WERI-Rb-1 (cell line): ENCODE results near the gene AHDC1.

Experiments
- DNase-seq: peaks from one replicate; pipeline ENCODE4 v3.0.0-alpha.2; 2020
- H3K27ac ChIP-seq: fragments of 250-450 bp; sonication (Bioruptor Pico); 2 replicates; pipeline ENCODE4 v1.5.1; 2020; ENCODE audit warnings: mild to moderate bottlenecking, moderate library complexity
- H3K27me3 ChIP-seq: fragments of 250-450 bp; sonication (Bioruptor Pico); 2 replicates; pipeline ENCODE4 v1.5.1; 2021; ENCODE audit warnings: mild to moderate bottlenecking, low read depth, moderate library complexity; ENCODE audit not compliant: insufficient read depth, severe bottlenecking
- H3K36me3 ChIP-seq: fragments of 250-450 bp; sonication (Bioruptor Pico); 2 replicates; pipeline ENCODE4 v1.5.1; 2020; ENCODE audit warnings: mild to moderate bottlenecking, moderate library complexity
- H3K4me3 ChIP-seq: 2 replicates; pipeline ENCODE4 v1.5.1; 2011; ENCODE audit warnings: low read depth, mild to moderate bottlenecking, control low read depth, low read length
- H3K9me3 ChIP-seq: fragments of 250-450 bp; sonication (Bioruptor Pico); 2 replicates; pipeline ENCODE4 v1.5.1; 2021; ENCODE audit warnings: mild to moderate bottlenecking, moderate library complexity; ENCODE audit not compliant: severe bottlenecking
- CTCF ChIP-seq: IDR thresholded peaks from 2 replicates; pipeline ENCODE4 v1.5.1; 2011; ENCODE audit warnings: low read depth, mild to moderate bottlenecking, control low read depth, inconsistent platforms, low read length

Gene AHDC1

GRCh38 chr1:27499142-27499541, 104.8 kb downstream of the AHDC1 start:
- H3K36me3 ChIP-seq = no peaks in the 10 kb centered on the region
- no peaks in the 10 kb centered on the region for H3K27me3 ChIP-seq
- DNase-seq = no peak
- peaks cover 2% of the 10 kb centered on the region for H3K9me3 ChIP-seq
- TF ChIP-seq CTCF = no peak
- H3K4me3 ChIP-seq = no peak overlapping the region
- H3K27ac ChIP-seq = no peak overlapping the region

- Histone ChIP-seq H3K27me3 (no peaks in the 10 kb centered on the region), H3K36me3 (no peaks in the 10 kb centered on the region), H3K4me3 (no peak overlapping the region), H3K9me3 (peaks cover 2% of the 10 kb centered on the region), H3K27ac (no peak overlapping the region)
- TF ChIP-seq CTCF = peak; percentile 48
- no peak for DNase-seq
Observed at GRCh38 chr1:27496604-27497155, 107.3 kb downstream of the AHDC1 start.

GRCh38 chr1:27492796-27493195, 111.1 kb downstream of the AHDC1 start:
- Histone ChIP-seq H3K27ac (no peak overlapping the region), H3K36me3 (peaks cover 5% of the 10 kb centered on the region; the same call in 1 of the 2 replicates), H3K27me3 (no peaks in the 10 kb centered on the region), H3K4me3 (no peak overlapping the region), H3K9me3 (no peaks in the 10 kb centered on the region)
- TF ChIP-seq CTCF = no peak
- no peak for DNase-seq

- no peak for DNase-seq
- Histone ChIP-seq H3K4me3 (no peak overlapping the region), H3K36me3 (peaks cover 5% of the 10 kb centered on the region; the same call in 1 of the 2 replicates), H3K27me3 (no peaks in the 10 kb centered on the region), H3K27ac (peak overlapping the region; percentile 14; the same call in 1 of the 2 replicates), H3K9me3 (no peaks in the 10 kb centered on the region)
- no peak for TF ChIP-seq CTCF
Observed at GRCh38 chr1:27491748-27492700, 111.9 kb downstream of the AHDC1 start.

- Histone ChIP-seq H3K27me3 (no peaks in the 10 kb centered on the region), H3K36me3 (peaks cover 5% of the 10 kb centered on the region; the same call in 1 of the 2 replicates), H3K27ac (peak within 1 kb of the TSS; percentile 93), H3K4me3 (peak within 1 kb of the TSS; percentile 100), H3K9me3 (no peaks in the 10 kb centered on the region)
- no peak for TF ChIP-seq CTCF
- peak; percentile 97 for DNase-seq
Observed at GRCh38 chr1:27489973-27490741, 113.8 kb downstream of the AHDC1 start, which contains the start of gene WASF2. WASF2 (minus strand) TSS chr1:27490167; CDS start chr1:27428890, 61,277 bp downstream.
